ENCODE data around the gene ZNF846. TPM values are rescaled to one million over a fixed set of nuclear protein-coding genes. Genes with fewer than 3 reads are reported as not detected.

ZNF846 gene
- total and polyA plus RNA-seq, 2 of the 4 experiments (the other 2 are of a cell fraction): 5.7 to 6.5 TPM

DNA sequence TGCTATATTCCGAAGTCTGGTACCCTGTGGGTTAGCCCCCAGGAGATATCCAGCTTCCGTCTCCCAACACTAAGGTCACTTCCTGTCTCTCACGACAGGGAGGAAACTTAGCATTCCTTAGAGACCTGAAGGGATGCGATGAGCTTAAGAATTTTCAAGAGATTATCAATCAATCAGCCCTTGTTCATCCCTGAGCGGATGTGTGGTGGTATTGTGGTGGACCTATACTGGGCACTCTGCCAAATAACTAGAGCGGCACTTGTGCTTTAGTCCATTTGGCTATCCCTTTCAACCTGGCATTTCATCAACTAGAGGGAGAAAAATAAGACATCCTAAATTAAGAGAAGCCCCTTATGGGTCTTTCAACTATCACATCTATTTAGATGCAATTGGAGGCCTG, 62.7 kb downstream of the ZNF846 start:
- BruUV-seq (replicated peaks): no TSS peak
- no peaks in the 10 kb centered on the region for H3K9me1 ChIP-seq (ENCODE audit: insufficient read depth, low read length)
- no peak overlapping the region for H3K23ac ChIP-seq (ENCODE audit: low read depth, low read length)
- no peak overlapping the region for H3K4ac ChIP-seq (ENCODE audit: low read depth, low read length)
- TF ChIP-seq CEBPB (IDR thresholded peaks at IDR 0.05; ENCODE audit: low read depth, low read length) (no peak), CHD1 (IDR thresholded peaks at IDR 0.05; ENCODE audit: low read depth, low read length) (no peak), RFX5 (IDR thresholded peaks at IDR 0.05; ENCODE audit: low read depth, low read length) (no peak), BHLHE40 (IDR thresholded peaks at IDR 0.05; ENCODE audit: low read depth, low read length) (no peak), SMC3 (IDR thresholded peaks at IDR 0.05; ENCODE audit: low read depth, low read length) (no peak), RCOR1 (IDR thresholded peaks at IDR 0.05; ENCODE audit: insufficient replicate concordance, low read length) (no peak), POLR2A (IDR thresholded peaks at IDR 0.05; ENCODE audit: low read depth, low read length) (no peak), MAZ (IDR thresholded peaks at IDR 0.05; ENCODE audit: borderline replicate concordance, low read depth, low read length) (no peak), FOS (IDR thresholded peaks at IDR 0.05; ENCODE audit: low read depth, low read length) (no peak), MAFK (IDR thresholded peaks at IDR 0.05; ENCODE audit: low read depth, low read length) (no peak), RAD21 (IDR thresholded peaks at IDR 0.05; ENCODE audit: low read length) (no peak), NFE2L2 (IDR thresholded peaks at IDR 0.05; ENCODE audit: low read depth, low read length) (no peak), MXI1 (IDR thresholded peaks at IDR 0.05; ENCODE audit: borderline replicate concordance, low read depth, low read length) (no peak)
- TF ChIP-seq, protein P1, sequence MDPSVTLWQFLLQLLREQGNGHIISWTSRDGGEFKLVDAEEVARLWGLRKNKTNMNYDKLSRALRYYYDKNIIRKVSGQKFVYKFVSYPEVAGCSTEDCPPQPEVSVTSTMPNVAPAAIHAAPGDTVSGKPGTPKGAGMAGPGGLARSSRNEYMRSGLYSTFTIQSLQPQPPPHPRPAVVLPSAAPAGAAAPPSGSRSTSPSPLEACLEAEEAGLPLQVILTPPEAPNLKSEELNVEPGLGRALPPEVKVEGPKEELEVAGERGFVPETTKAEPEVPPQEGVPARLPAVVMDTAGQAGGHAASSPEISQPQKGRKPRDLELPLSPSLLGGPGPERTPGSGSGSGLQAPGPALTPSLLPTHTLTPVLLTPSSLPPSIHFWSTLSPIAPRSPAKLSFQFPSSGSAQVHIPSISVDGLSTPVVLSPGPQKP (IDR thresholded peaks at IDR 0.05; ENCODE audit: borderline replicate concordance, low read depth, low read length): no peak
- TF ChIP-seq, protein P2, sequence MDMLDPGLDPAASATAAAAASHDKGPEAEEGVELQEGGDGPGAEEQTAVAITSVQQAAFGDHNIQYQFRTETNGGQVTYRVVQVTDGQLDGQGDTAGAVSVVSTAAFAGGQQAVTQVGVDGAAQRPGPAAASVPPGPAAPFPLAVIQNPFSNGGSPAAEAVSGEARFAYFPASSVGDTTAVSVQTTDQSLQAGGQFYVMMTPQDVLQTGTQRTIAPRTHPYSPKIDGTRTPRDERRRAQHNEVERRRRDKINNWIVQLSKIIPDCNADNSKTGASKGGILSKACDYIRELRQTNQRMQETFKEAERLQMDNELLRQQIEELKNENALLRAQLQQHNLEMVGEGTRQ (IDR thresholded peaks at IDR 0.05; ENCODE audit: low read depth, low read length): no peak
- TF ChIP-seq, protein P3, sequence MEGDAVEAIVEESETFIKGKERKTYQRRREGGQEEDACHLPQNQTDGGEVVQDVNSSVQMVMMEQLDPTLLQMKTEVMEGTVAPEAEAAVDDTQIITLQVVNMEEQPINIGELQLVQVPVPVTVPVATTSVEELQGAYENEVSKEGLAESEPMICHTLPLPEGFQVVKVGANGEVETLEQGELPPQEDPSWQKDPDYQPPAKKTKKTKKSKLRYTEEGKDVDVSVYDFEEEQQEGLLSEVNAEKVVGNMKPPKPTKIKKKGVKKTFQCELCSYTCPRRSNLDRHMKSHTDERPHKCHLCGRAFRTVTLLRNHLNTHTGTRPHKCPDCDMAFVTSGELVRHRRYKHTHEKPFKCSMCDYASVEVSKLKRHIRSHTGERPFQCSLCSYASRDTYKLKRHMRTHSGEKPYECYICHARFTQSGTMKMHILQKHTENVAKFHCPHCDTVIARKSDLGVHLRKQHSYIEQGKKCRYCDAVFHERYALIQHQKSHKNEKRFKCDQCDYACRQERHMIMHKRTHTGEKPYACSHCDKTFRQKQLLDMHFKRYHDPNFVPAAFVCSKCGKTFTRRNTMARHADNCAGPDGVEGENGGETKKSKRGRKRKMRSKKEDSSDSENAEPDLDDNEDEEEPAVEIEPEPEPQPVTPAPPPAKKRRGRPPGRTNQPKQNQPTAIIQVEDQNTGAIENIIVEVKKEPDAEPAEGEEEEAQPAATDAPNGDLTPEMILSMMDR (conservative IDR thresholded peaks at IDR 0.05; ENCODE audit: low read depth, low read length): no peak
- H4K8ac ChIP-seq (ENCODE audit: low read depth in 2 of 2, low read length in 2 of 2): no peak overlapping the region
- ChIA-PET POLR2A (ENCODE audit: unreplicated experiment) (no interaction called here), CTCF (no interaction called here)
- no peak overlapping the region for H2AK5ac ChIP-seq (ENCODE audit: low read depth, low read length)
- H3K27ac ChIP-seq (ENCODE audit: insufficient read depth, low read length): no peak overlapping the region
- no peak overlapping the region for H3K18ac ChIP-seq (ENCODE audit: low read depth, low read length)
- H2BK20ac ChIP-seq (ENCODE audit: low read depth, low read length): no peak overlapping the region
- no CpG with 5 or more reads among the region's 6 CpGs for WGBS, 2 experiments (ENCODE audit: extremely low coverage in 2 of 2, insufficient read length in 1 of 2)
- H4K20me1 ChIP-seq (ENCODE audit: insufficient read depth, low read length): no peaks in the 10 kb centered on the region
- H2AFZ ChIP-seq (replicated peaks; ENCODE audit: low read length, poor library complexity): no peak overlapping the region
- intact Hi-C loops (cut with micrococcal nuclease) (no loop called here), dilution Hi-C loops (cut with HindIII; ENCODE audit: low sequenced_read_pairs, unreplicated experiment) (no loop called here), in situ Hi-C loops (cut with MboI; ENCODE audit: low sequenced_read_pairs) (no loop called here)
- H2BK5ac ChIP-seq (ENCODE audit: low read depth, low read length, poor library complexity, severe bottlenecking): no peak overlapping the region
- H3K27me3 ChIP-seq (ENCODE audit: control insufficient read depth, insufficient read depth, low read length): no peaks in the 10 kb centered on the region
- H2BK15ac ChIP-seq (ENCODE audit: low read depth, low read length): no peak overlapping the region
- no peak overlapping the region for H3K56ac ChIP-seq (ENCODE audit: extremely low read depth, insufficient read depth, low read length)
- H4K5ac ChIP-seq (ENCODE audit: low read depth, low read length): no peak overlapping the region
- no peak overlapping the region for H3K14ac ChIP-seq (replicated peaks; ENCODE audit: low read depth, low read length)
- H3K36me3 ChIP-seq (ENCODE audit: control insufficient read depth, insufficient read depth, low read length): no peaks in the 10 kb centered on the region
- DNase-seq (no peak), ATAC-seq (ENCODE audit: low read depth) (no peak)
- no peak overlapping the region for H3K4me2 ChIP-seq (ENCODE audit: low read depth, low read length)
- no peaks in the 10 kb centered on the region for H3K9me3 ChIP-seq (ENCODE audit: control insufficient read depth, insufficient read depth, low read length)
- no peaks in the 10 kb centered on the region for H3K79me1 ChIP-seq (ENCODE audit: low read depth in 1 of 2, low read length in 2 of 2)
- H4K91ac ChIP-seq (ENCODE audit: insufficient read depth, low read depth, low read length): no peak overlapping the region
- no peak overlapping the region for H3K4me3 ChIP-seq (ENCODE audit: insufficient read depth, low read depth, low read length)
- H2AK9ac ChIP-seq (replicated peaks; ENCODE audit: low read depth, low read length, poor library complexity): no peak overlapping the region
- no peak overlapping the region for H2BK120ac ChIP-seq (ENCODE audit: low read depth, low read length)
- H3K9ac ChIP-seq (ENCODE audit: low read depth, low read length): no peak overlapping the region
- H3K4me1 ChIP-seq (ENCODE audit: control insufficient read depth, insufficient read depth, low read length): no peaks in the 10 kb centered on the region
